Panc1 (cell line): Measurements from ENCODE around the gene TMEM45A.

ENCODE experiments used
- CTCF ChIP-seq: fragments of 450-650 bp; IDR thresholded peaks from 2 replicates; pipeline ENCODE4 v1.5.1; 2017; ENCODE audit warnings: mild to moderate bottlenecking
- POLR2AphosphoS5 ChIP-seq: IDR thresholded peaks from 2 replicates; pipeline ENCODE4 v1.6.1; 2012; ENCODE audit warnings: mild to moderate bottlenecking, low read depth, low read length, moderate library complexity
- SIN3A ChIP-seq: IDR thresholded peaks from 2 replicates; pipeline ENCODE4 v1.6.1; 2012; ENCODE audit warnings: low read depth, mild to moderate bottlenecking, low read length, moderate library complexity, borderline replicate concordance; ENCODE audit not compliant: insufficient read depth
- TCF7L2 ChIP-seq: IDR thresholded peaks from 2 replicates; pipeline ENCODE4 v1.6.1; 2011; ENCODE audit warnings: mild to moderate bottlenecking, low read depth, low read length, inconsistent platforms

- TF ChIP-seq SIN3A (no peak), CTCF (no peak), POLR2AphosphoS5 (no peak), TCF7L2 (no peak)
These were observed 34.9 kb downstream of the TMEM45A start for GRCh38 chr3:100527347-100527735.
